Liver (tissue), 9 donors: ENCODE results near the gene CHMP3. TPM values are rescaled to one million over a fixed set of nuclear protein-coding genes. Genes with fewer than 3 reads are reported as not detected.

ENCODE experiments used
- DNase-seq: peaks from one replicate; pipeline ENCODE4 v3.0.0-alpha.2; 2017; ENCODE audit warnings: low spot score
- H3K27ac ChIP-seq, 2 donors: one replicate each; pipeline ENCODE4 v1.7.0; 2013; ENCODE audit warnings: inconsistent platforms in 2 of 2, low read length in 2 of 2, control low read depth in 1 of 2, low read depth in 1 of 2, mild to moderate bottlenecking in 1 of 2
- H3K27me3 ChIP-seq, 4 donors: one replicate each; pipeline versions ENCODE4 v1.6.1 to v1.7.0; 2013; ENCODE audit warnings: low read length in 3 of 4, inconsistent platforms in 1 of 4, mild to moderate bottlenecking in 1 of 4, moderate library complexity in 1 of 4; ENCODE audit not compliant: control insufficient read depth in 4 of 4, insufficient read depth in 4 of 4
- H3K36me3 ChIP-seq, 4 donors: one replicate each; pipeline versions ENCODE4 v1.6.1 to v1.7.0; 2013; ENCODE audit warnings: low read length in 3 of 4, mild to moderate bottlenecking in 3 of 4, low read depth in 1 of 4, moderate library complexity in 1 of 4; ENCODE audit not compliant: control insufficient read depth in 4 of 4, insufficient read depth in 3 of 4
- H3K4me1 ChIP-seq, 4 donors: one replicate each; pipeline versions ENCODE4 v1.6.1 to v1.7.0; 2013; ENCODE audit warnings: low read length in 3 of 4, mild to moderate bottlenecking in 3 of 4, moderate library complexity in 1 of 4; ENCODE audit not compliant: control insufficient read depth in 4 of 4, insufficient read depth in 4 of 4
- H3K4me3 ChIP-seq, 3 donors: one replicate each; pipeline versions ENCODE4 v1.6.1 to v1.7.0; 2013; ENCODE audit warnings: low read length in 3 of 3, control low read depth in 1 of 3, low read depth in 1 of 3, mild to moderate bottlenecking in 1 of 3
- H3K9ac ChIP-seq, 2 donors: one replicate each; pipeline ENCODE4 v1.7.0; 2013; ENCODE audit warnings: low read length in 2 of 2, mild to moderate bottlenecking in 2 of 2, moderate library complexity in 2 of 2, control low read depth in 1 of 2, low read depth in 1 of 2
- H3K9me3 ChIP-seq, 4 donors: one replicate each; pipeline versions ENCODE4 v1.6.1 to v1.7.0; 2013; ENCODE audit warnings: low read length in 3 of 4; ENCODE audit not compliant: control insufficient read depth in 4 of 4
- ATF3 ChIP-seq: IDR thresholded peaks from 2 replicates; pipeline ENCODE4 v1.6.1; 2016; ENCODE audit warnings: antibody characterized with exemption
- CTCF ChIP-seq: fragments of 150-350 bp; IDR thresholded peaks from 2 replicates; pipeline ENCODE4 v1.5.1; 2017; ENCODE audit warnings: improper control_type of control experiment, low read depth, low read length; ENCODE audit not compliant: missing input control
- EGR1 ChIP-seq, 2 donors: IDR thresholded peaks; 2 replicates each; pipeline ENCODE4 v1.6.1; 2016 to 2018; ENCODE audit warnings: antibody characterized with exemption in 2 of 2, low read depth in 2 of 2
- FOXA1 ChIP-seq: IDR thresholded peaks from 2 replicates; pipeline ENCODE4 v1.6.1; 2016; ENCODE audit warnings: antibody characterized with exemption
- FOXA2 ChIP-seq: IDR thresholded peaks from 2 replicates; pipeline ENCODE4 v1.6.1; 2016; ENCODE audit warnings: antibody characterized with exemption
- GABPA ChIP-seq, 2 donors: IDR thresholded peaks in 1 of 2; conservative IDR thresholded peaks in 1 of 2; 2 replicates each; pipeline ENCODE4 v1.6.1; 2016; ENCODE audit warnings: antibody characterized with exemption in 2 of 2, mild to moderate bottlenecking in 1 of 2, moderate library complexity in 1 of 2
- HNF4G ChIP-seq: IDR thresholded peaks from 2 replicates; pipeline ENCODE4 v1.6.1; 2016; ENCODE audit warnings: antibody characterized with exemption
- JUND ChIP-seq, 2 donors: IDR thresholded peaks; 2 replicates each; pipeline ENCODE4 v1.6.1; 2016; ENCODE audit warnings: antibody characterized with exemption in 2 of 2
- MAX ChIP-seq: IDR thresholded peaks from 2 replicates; pipeline ENCODE4 v1.6.1; 2016; ENCODE audit warnings: antibody characterized with exemption
- NR2F2 ChIP-seq: IDR thresholded peaks from 2 replicates; pipeline ENCODE4 v1.6.1; 2016; ENCODE audit warnings: antibody characterized with exemption
- RAD21 ChIP-seq, 2 donors: IDR thresholded peaks; 2 replicates each; pipeline ENCODE4 v1.6.1; 2016; ENCODE audit warnings: antibody characterized with exemption in 2 of 2, mild to moderate bottlenecking in 2 of 2
- REST ChIP-seq: IDR thresholded peaks from 2 replicates; pipeline ENCODE4 v1.6.1; 2016; ENCODE audit warnings: antibody characterized with exemption, mild to moderate bottlenecking
- RXRA ChIP-seq, 2 donors: IDR thresholded peaks; 2 replicates each; pipeline ENCODE4 v1.6.1; 2017 to 2018; ENCODE audit warnings: antibody characterized with exemption in 2 of 2, mild to moderate bottlenecking in 1 of 2
- SP1 ChIP-seq: IDR thresholded peaks from 2 replicates; pipeline ENCODE4 v1.6.1; 2018; ENCODE audit warnings: antibody characterized with exemption, mild to moderate bottlenecking
- TAF1 ChIP-seq: conservative IDR thresholded peaks from 2 replicates; pipeline ENCODE4 v1.6.1; 2016; ENCODE audit warnings: antibody characterized with exemption, mild to moderate bottlenecking
- YY1 ChIP-seq: IDR thresholded peaks from 2 replicates; pipeline ENCODE4 v1.6.1; 2016; ENCODE audit warnings: antibody characterized with exemption, mild to moderate bottlenecking
- ZBTB33 ChIP-seq: IDR thresholded peaks from 2 replicates; pipeline ENCODE4 v1.6.1; 2016; ENCODE audit warnings: antibody characterized with exemption
- WGBS: extraction: QIAGEN DNeasy Blood & Tissue Kit; methylation state at CpG from one replicate; pipeline ENCODE4 v1.1.7; 2013; 5-methylcytosine and 5-hydroxymethylcytosine counted together
- polyA plus RNA-seq, 2 donors: library from polyadenylated mRNA; stranded (reverse) in 1 of 2; unstranded in 1 of 2; fragments of 200-250 nt in 1 of 2; fragments of >200 nt in 1 of 2; fragmentation: Nextera tagmentation in 1 of 2; extraction: Ambion mirVana in 1 of 2; gene quantifications; one replicate each; pipeline versions ENCODE4 v1.2.1 to v1.2.3, GENCODE V29; 2013 to 2015
- total RNA-seq, 2 donors: library from RNA; depleted of rRNA; stranded (reverse); fragments of >200 nt; gene quantifications; one replicate each; pipeline ENCODE4 v1.2.3, GENCODE V29; 2014
- donor health status: healthy.
- donor health status: healthy.
- donor health status: healthy.
- donor health status: healthy.
- donor health status: healthy.

CHMP3 gene
- total and polyA plus RNA-seq, 4 donors = 20.6 to 25.1 (median 24.0) TPM

- TF ChIP-seq RAD21 (IDR thresholded peaks at IDR 0.05) (no peak), EGR1 (IDR thresholded peaks at IDR 0.05; ENCODE audit: low read depth in 2 of 2) (no peak), FOXA1 (no peak), ZBTB33 (no peak), JUND (IDR thresholded peaks at IDR 0.05) (no peak), MAX (no peak), ATF3 (no peak), NR2F2 (no peak), YY1 (no peak), HNF4G (no peak), CTCF (no peak), SP1 (no peak)
- no peak overlapping the region for H3K27ac ChIP-seq
- peaks cover 0 to 2% (median 0%) of the 10 kb centered on the region in 4 donors for H3K4me1 ChIP-seq
- 80% methylated on average over 3 of the region's 3 CpGs for WGBS
- no peaks in the 10 kb centered on the region for H3K9me3 ChIP-seq
- DNase-seq = no peak
- H3K9ac ChIP-seq = no peak overlapping the region
- peaks cover 11 to 73% (median 61%) of the 10 kb centered on the region in 4 donors for H3K36me3 ChIP-seq
- H3K4me3 ChIP-seq = no peak overlapping the region
- no peaks in the 10 kb centered on the region for H3K27me3 ChIP-seq
These were observed 98.6 kb downstream of the CHMP3 start for GRCh38 chr2:86464652-86465051.

- WGBS = 97% methylated on average over 3 of the region's 3 CpGs
- no peaks in the 10 kb centered on the region for H3K27me3 ChIP-seq
- H3K36me3 ChIP-seq = peaks cover 10 to 77% (median 64%) of the 10 kb centered on the region in 4 donors
- H3K4me1 ChIP-seq = peaks cover 0 to 2% (median 0%) of the 10 kb centered on the region in 4 donors
- H3K4me3 ChIP-seq = no peak overlapping the region
- no peak overlapping the region for H3K9ac ChIP-seq
- no peak overlapping the region for H3K27ac ChIP-seq
- H3K9me3 ChIP-seq = no peaks in the 10 kb centered on the region
- no peak for DNase-seq
- no peak for TF ChIP-seq FOXA1
- TF ChIP-seq SP1 = no peak
- no peak for TF ChIP-seq YY1
- no peak for TF ChIP-seq ATF3
- TF ChIP-seq GABPA (IDR thresholded peaks at IDR 0.05 in 1 of 2, conservative IDR thresholded peaks at IDR 0.05 in 1 of 2) = no peak
- no peak for TF ChIP-seq TAF1
- no peak for TF ChIP-seq FOXA2
- no peak for TF ChIP-seq NR2F2
- TF ChIP-seq EGR1 (IDR thresholded peaks at IDR 0.05; ENCODE audit: low read depth in 2 of 2) = no peak
- TF ChIP-seq RAD21 (IDR thresholded peaks at IDR 0.05) = no peak
- no peak for TF ChIP-seq RXRA (IDR thresholded peaks at IDR 0.05)
- TF ChIP-seq CTCF = no peak
- TF ChIP-seq JUND (IDR thresholded peaks at IDR 0.05) = no peak
- TF ChIP-seq REST = no peak
- TF ChIP-seq MAX = no peak
- TF ChIP-seq ZBTB33 = no peak
These were observed 102.0 kb downstream of the CHMP3 start for GRCh38 chr2:86461042-86461743.
